AG04450 (cell line): Measurements from ENCODE around the gene LIN37. TPM values are rescaled to one million over a fixed set of nuclear protein-coding genes. Genes with fewer than 3 reads are reported as not detected.

Experiments used
- CTCF ChIA-PET: fragments of 300-600, 350-600 bp; formaldehyde crosslinking; extraction: SDS; loops from one replicate; lab custom pipeline; 2022; ENCODE audit warnings: antibody characterized with exemption, inconsistent platforms; lab: Charles Lee
- POLR2A ChIA-PET: fragments of 350-600 bp; formaldehyde crosslinking; extraction: SDS; loops from one replicate; lab custom pipeline; 2021; ENCODE audit warnings: antibody characterized with exemption, inconsistent platforms; lab: Yijun Ruan, JAX
- DNase-seq: peaks from one replicate; pipeline ENCODE4 v3.0.0-alpha.2; 2011; ENCODE audit warnings: low read depth, low spot score
- H3K27ac ChIP-seq: one replicate; pipeline ENCODE4 v1.5.1; 2012; ENCODE audit warnings: low read depth, low read length, control low read depth
- H3K27me3 ChIP-seq: one replicate; pipeline ENCODE4 v1.6.0; 2012; ENCODE audit warnings: low read length; ENCODE audit not compliant: control insufficient read depth, insufficient read depth
- H3K4me3 ChIP-seq: 2 replicates; pipeline ENCODE4 v1.5.1; 2011; ENCODE audit warnings: mild to moderate bottlenecking, low read depth, low read length, control low read depth
- H3K9me3 ChIP-seq: 2 replicates; pipeline ENCODE4 v1.5.1; 2012; ENCODE audit warnings: low read length; ENCODE audit not compliant: control insufficient read depth, insufficient read depth
- polyA plus RNA-seq: library from polyadenylated mRNA; depleted of rRNA; stranded (reverse); fragments of >200 nt; gene quantifications from 2 replicates; pipeline ENCODE4 v1.2.3, GENCODE V29; 2011
- TF ChIP-seq, protein P1 (sequence below): IDR thresholded peaks from 2 replicates; pipeline ENCODE4 v1.5.1; 2011; ENCODE audit warnings: low read depth, low read length, control low read depth, inconsistent platforms

LIN37 gene
- polyA plus RNA-seq, 1 experiment = 5.5 TPM

DNA sequence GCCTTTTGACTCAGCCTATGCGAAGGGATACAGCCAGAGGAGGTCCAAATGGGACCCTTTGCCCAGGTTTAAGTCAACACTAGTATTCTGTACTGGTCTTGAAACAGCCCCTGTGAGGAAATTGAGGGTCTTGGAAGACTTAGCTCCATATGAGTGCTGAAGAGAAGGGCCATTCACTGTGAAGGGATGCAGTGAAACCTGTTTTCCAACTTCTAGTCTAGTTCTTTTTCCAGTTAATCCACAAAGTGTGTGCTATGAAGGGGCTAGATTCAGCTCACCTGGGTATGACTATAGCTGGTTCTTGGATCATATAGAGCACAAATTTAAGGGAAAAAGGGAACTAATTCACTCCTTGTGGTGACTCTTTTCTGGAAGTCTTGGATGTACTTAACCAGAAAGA, 40.0 kb upstream of the LIN37 start:
- Histone ChIP-seq H3K9me3 (peaks cover 4% of the 10 kb centered on the region; the same call in 1 of the 2 replicates), H3K4me3 (no peak overlapping the region), H3K27me3 (peaks cover 2% of the 10 kb centered on the region), H3K27ac (no peak overlapping the region)
- TF ChIP-seq, protein P1, sequence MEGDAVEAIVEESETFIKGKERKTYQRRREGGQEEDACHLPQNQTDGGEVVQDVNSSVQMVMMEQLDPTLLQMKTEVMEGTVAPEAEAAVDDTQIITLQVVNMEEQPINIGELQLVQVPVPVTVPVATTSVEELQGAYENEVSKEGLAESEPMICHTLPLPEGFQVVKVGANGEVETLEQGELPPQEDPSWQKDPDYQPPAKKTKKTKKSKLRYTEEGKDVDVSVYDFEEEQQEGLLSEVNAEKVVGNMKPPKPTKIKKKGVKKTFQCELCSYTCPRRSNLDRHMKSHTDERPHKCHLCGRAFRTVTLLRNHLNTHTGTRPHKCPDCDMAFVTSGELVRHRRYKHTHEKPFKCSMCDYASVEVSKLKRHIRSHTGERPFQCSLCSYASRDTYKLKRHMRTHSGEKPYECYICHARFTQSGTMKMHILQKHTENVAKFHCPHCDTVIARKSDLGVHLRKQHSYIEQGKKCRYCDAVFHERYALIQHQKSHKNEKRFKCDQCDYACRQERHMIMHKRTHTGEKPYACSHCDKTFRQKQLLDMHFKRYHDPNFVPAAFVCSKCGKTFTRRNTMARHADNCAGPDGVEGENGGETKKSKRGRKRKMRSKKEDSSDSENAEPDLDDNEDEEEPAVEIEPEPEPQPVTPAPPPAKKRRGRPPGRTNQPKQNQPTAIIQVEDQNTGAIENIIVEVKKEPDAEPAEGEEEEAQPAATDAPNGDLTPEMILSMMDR = no peak
- ChIA-PET POLR2A (no interaction called here), CTCF (interaction anchor here (1.2 kb wide), 1 partner anchor 15 kb away, joined by 9 read pairs; no protein-coding TSS in a partner anchor)
- DNase-seq = no peak

DNA sequence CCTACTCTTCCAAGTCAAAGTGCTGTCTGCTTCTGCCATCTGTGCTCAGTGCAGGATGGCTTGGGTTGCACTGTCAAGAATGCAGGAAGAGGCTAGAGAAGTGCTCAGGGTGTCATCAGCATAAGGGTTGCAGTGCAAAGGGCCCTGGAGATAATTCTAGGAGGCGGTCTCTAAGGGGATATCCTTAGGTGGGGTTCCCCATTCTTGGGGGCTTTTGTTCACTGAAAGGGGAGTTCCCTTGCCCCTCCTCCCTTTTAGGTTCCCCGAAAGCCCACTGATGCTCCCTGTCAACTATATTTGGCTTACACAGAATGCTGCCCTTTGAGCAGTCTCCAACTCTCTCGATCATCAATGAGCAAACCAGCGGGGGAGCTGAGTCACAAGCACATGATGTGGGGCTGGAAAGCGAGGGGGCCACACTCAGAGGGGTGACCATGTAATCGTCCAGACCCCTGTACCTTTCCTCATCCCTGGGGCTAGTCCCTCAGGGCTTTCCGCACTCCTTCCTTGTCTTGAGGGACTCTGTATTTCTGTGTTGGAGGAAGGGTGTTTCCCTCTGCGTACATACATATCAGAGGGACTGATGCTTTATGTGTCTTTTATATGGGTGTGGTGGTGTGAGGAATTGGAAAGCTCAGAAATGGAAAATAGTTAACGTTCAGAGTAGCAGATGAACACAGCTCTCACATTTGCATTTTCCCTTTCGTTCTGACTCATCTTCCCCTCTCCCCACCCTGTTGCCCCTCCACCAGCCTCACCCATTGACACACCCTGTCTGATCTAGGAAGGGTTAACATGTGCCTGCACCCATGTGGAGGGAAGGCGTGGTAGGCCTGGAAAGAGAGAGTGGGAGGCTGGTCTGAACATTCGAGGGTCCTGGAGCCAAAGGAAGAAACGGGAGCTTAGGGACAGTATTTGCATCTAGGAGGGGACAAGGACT, 37.3 kb upstream of the LIN37 start:
- DNase-seq = no peak

DNA sequence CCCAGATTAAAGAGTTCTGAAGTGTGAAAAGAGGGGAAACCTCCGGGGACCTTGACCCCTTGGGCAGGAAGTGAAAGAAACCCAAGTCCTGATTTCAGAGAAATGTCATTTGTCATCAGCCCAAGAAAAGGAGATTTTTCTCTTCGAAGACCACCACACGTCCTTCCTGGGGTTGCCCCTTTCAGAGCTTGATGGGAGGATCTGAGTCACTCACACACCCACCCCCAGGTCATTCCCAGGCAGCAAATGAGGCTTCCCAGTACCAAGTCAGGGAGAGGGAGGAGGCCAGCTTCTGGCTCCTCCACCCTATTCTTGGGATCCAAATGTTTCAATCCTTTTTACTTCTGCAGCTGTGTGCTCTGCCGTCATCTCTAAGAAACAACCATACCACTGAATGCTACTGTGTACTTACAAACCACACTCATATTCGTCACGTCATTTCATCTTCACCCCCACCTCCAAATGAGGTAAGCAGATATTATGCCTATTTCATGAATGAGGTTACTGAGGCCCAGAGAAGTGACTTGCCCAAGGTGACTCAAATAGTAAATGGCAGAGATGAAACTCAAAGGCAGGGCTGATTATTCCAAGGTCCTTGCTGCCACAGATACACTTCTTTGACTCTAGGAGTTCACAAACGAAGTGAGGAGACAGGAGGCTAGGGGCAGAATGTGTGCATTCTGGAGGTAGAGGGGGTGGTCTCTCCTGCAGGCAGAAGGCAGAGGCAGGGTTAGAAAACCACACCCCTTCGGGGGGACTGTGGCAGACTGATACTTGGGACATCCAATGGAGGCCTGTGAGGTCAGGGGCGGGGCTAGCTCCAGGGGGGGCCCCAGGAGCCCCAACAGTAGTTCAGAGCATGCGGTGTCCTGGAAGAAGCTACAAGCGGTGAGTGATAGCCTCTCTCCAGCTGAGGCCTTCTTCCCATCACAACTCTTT, 35.5 kb upstream of the LIN37 start:
- H3K9me3 ChIP-seq = no peaks in the 10 kb centered on the region; the same call in 1 of the 2 replicates
- TF ChIP-seq, protein P1 = no peak
- ChIA-PET POLR2A (interaction anchor here (0.6 kb wide), 3 partner anchors 166 to 504 kb away, joined by 3 to 4 read pairs (median 3); no protein-coding TSS in a partner anchor), CTCF (interaction anchor here (1.5 kb wide), 1 partner anchor 19 kb away, joined by 4 read pairs; no protein-coding TSS in a partner anchor)
- no peak for DNase-seq
- no peak overlapping the region for H3K4me3 ChIP-seq
- H3K27ac ChIP-seq = no peak overlapping the region
- peaks cover 2% of the 10 kb centered on the region for H3K27me3 ChIP-seq

More for the DNA sequence above, 37.3 kb upstream of the LIN37 start:
- Histone ChIP-seq H3K4me3 (no peak overlapping the region), H3K27me3 (peaks cover 2% of the 10 kb centered on the region), H3K27ac (no peak overlapping the region), H3K9me3 (no peaks in the 10 kb centered on the region; the same call in 1 of the 2 replicates)
- CTCF ChIA-PET = interaction anchor here (0.6 to 1.5 kb wide), 3 partner anchors 18 to 114 kb away, joined by 4 to 7 read pairs (median 5); no protein-coding TSS in a partner anchor
- POLR2A ChIA-PET = no interaction called here
- TF ChIP-seq, protein P1 = no peak

DNA sequence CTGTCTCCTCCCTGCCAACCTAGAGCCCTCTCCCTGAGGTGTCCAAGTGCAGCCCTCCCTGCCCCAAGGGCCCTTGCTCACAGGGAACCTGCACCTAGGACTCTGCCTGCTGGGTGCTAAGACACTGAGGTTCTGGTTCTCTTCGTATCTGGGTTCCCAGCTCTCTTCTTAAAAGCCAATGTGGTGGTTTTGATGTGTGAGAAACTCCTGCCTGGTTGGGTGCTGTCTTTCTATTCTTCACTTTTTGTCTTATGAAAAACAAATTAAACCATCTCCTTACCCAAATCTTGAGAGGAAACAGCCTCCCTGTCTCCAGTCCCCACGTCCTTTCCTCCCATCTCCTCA, 34.9 kb upstream of the LIN37 start:
- TF ChIP-seq, protein P1 = no peak
- ChIA-PET CTCF (no interaction called here), POLR2A (no interaction called here)
- DNase-seq = no peak
- no peak overlapping the region for H3K27ac ChIP-seq
- no peaks in the 10 kb centered on the region; the same call in 1 of the 2 replicates for H3K9me3 ChIP-seq
- no peak overlapping the region for H3K4me3 ChIP-seq
- H3K27me3 ChIP-seq = peaks cover 2% of the 10 kb centered on the region
